Activated CD4-positive, alpha-beta T cell treated with anti-CD3 and anti-CD28 coated beads, Interleukin-2, amount 10 ng/mL, durations not matched to agents 7 days and 5 days (primary cell): Measurements from ENCODE around the gene ARID5B. TPM values are rescaled to one million over a fixed set of nuclear protein-coding genes. Genes with fewer than 3 reads are reported as not detected.
"Not testable (repeated sequence)": the region's sequence is repeated elsewhere in the genome, so short reads cannot be mapped to it uniquely, and the experiment has no call there.

Experiments used
- CTCF ChIA-PET: fragments of 350-600 bp; sonication (Branson Sonifier 250); formaldehyde crosslinking; loops from one replicate; lab custom pipeline; 2021; ENCODE audit warnings: antibody characterized with exemption; lab: Charles Lee
- POLR2A ChIA-PET: fragments of 350-600 bp; sonication (Branson Sonifier 250); formaldehyde crosslinking; loops from one replicate; lab custom pipeline; 2021; ENCODE audit warnings: antibody characterized with exemption; lab: Charles Lee
- DNase-seq: peaks from one replicate; pipeline ENCODE4 v3.0.0-alpha.2; 2020
- H3K27ac Mint-ChIP-seq: one replicate; pipeline ENCODE4 v1.8.0; 2021; ENCODE audit warnings: mild to moderate bottlenecking, moderate library complexity, mixed read lengths
- H3K27me3 Mint-ChIP-seq: one replicate; pipeline ENCODE4 v1.8.0; 2021; ENCODE audit warnings: mixed read lengths
- H3K36me3 Mint-ChIP-seq: one replicate; pipeline ENCODE4 v1.8.0; 2021; ENCODE audit warnings: low read depth, mixed read lengths
- H3K4me1 Mint-ChIP-seq: one replicate; pipeline ENCODE4 v1.8.0; 2021; ENCODE audit warnings: mixed read lengths
- H3K4me3 Mint-ChIP-seq: one replicate; pipeline ENCODE4 v1.8.0; 2021; ENCODE audit warnings: mild to moderate bottlenecking, moderate library complexity, mixed read lengths
- H3K9me3 Mint-ChIP-seq: one replicate; pipeline ENCODE4 v1.8.0; 2021; ENCODE audit warnings: mixed read lengths
- total RNA-seq, 2 experiments: library from RNA; stranded (reverse); gene quantifications; one replicate each; pipeline ENCODE4 v1.2.3, GENCODE V29; 2021

Gene ARID5B
- total RNA-seq, 2 experiments from 2014 or later: 41.2 to 42.9 TPM

GRCh38 chr10:61964949-61965702, 63.6 kb downstream of the ARID5B start:
- peaks cover 89% of the 10 kb centered on the region for H3K4me1 Mint-ChIP-seq
- ChIA-PET CTCF (interaction anchor here (0.8 kb wide), 1 partner anchor 7 kb away, joined by 3 read pairs; no protein-coding TSS in a partner anchor), POLR2A (no interaction called here)
- H3K36me3 Mint-ChIP-seq: peaks cover 85% of the 10 kb centered on the region
- H3K27me3 Mint-ChIP-seq: no peaks in the 10 kb centered on the region
- no peak for DNase-seq
- H3K9me3 Mint-ChIP-seq: peaks cover 8% of the 10 kb centered on the region
- no peak overlapping the region for H3K4me3 Mint-ChIP-seq
- H3K27ac Mint-ChIP-seq: no peak overlapping the region

GRCh38 chr10:61965703-61966395, 64.3 kb downstream of the ARID5B start:
- ChIA-PET POLR2A (no interaction called here), CTCF (interaction anchor here (1.0 kb wide), 1 partner anchor 28 kb away, joined by 3 read pairs; no protein-coding TSS in a partner anchor)
- Mint-ChIP-seq H3K36me3 (peaks cover 88% of the 10 kb centered on the region), H3K4me3 (no peak overlapping the region), H3K4me1 (peaks cover 91% of the 10 kb centered on the region), H3K27ac (no peak overlapping the region), H3K9me3 (peaks cover 8% of the 10 kb centered on the region), H3K27me3 (no peaks in the 10 kb centered on the region)
- DNase-seq: no peak

- no peak overlapping the region for H3K27ac Mint-ChIP-seq
- H3K27me3 Mint-ChIP-seq: no peaks in the 10 kb centered on the region
- CTCF ChIA-PET: interaction anchor here (0.9 to 1.0 kb wide), 2 partner anchors 8 to 16 kb away, joined by 3 read pairs; no protein-coding TSS in a partner anchor
- H3K4me1 Mint-ChIP-seq: peaks cover 84% of the 10 kb centered on the region
- peaks cover 8% of the 10 kb centered on the region for H3K9me3 Mint-ChIP-seq
- peaks cover 80% of the 10 kb centered on the region for H3K36me3 Mint-ChIP-seq
- POLR2A ChIA-PET: no interaction called here
- H3K4me3 Mint-ChIP-seq: no peak overlapping the region
- DNase-seq: no peak
Measured at GRCh38 chr10:61967298-61967697, 65.8 kb downstream of the ARID5B start.

DNA sequence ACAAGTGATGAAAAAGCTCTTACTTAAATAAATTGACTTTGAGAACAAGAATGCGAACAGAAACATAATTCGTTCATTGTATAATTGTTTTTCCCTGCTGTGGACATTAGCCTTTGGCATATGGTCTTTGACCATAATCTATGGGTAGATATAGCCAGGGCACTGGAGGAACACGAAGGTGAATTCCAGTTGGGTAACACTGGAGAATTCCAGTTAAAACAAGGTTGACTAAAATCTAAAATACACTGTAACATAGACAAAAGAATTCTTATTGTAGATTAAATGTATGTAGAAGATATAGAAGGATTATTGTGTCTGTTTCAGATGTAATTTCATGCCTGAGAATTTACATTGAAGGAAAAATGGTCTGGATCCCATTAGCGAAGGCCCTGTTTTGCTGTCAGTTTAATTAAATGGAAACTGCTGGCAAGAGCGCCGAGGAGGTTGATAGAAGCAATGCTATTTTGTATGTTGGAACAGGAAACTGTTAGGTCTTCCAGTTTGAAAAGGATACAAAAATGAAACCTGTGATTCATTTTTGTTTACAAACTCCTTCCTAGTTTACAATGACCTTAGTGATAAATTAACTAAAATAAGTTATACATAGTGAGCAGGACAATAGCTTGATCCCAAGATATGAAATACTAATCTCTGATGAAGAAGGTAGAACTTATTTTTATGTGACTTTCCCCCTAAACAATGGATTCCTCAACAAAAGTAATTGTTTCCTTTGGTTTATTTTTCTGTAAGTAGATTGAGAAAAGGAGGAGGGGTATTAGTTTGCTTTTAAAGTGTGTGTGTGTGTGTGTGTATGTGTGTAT, 68.9 kb downstream of the ARID5B start:
- CTCF ChIA-PET: interaction anchor here (4.8 kb wide), 1 partner anchor 12 kb away, joined by 19 read pairs; no protein-coding TSS in a partner anchor
- no peak for DNase-seq
- Mint-ChIP-seq H3K36me3 (peaks cover 79% of the 10 kb centered on the region), H3K4me3 (no peak overlapping the region), H3K4me1 (peaks cover 67% of the 10 kb centered on the region), H3K27ac (peak overlapping the region; percentile 73), H3K9me3 (peaks cover 6% of the 10 kb centered on the region), H3K27me3 (no peaks in the 10 kb centered on the region)
- POLR2A ChIA-PET: no interaction called here

GRCh38 chr10:61971003-61971325, 69.5 kb downstream of the ARID5B start:
- no peak for DNase-seq
- ChIA-PET POLR2A (no interaction called here), CTCF (interaction anchor here (0.7 to 4.8 kb wide), 2 partner anchors 12 to 17 kb away, joined by 4 to 19 read pairs; no protein-coding TSS in a partner anchor)
- Mint-ChIP-seq H3K36me3 (peaks cover 81% of the 10 kb centered on the region), H3K9me3 (peaks cover 6% of the 10 kb centered on the region), H3K27ac (peak overlapping the region; percentile 73), H3K27me3 (no peaks in the 10 kb centered on the region), H3K4me1 (peaks cover 63% of the 10 kb centered on the region), H3K4me3 (no peak overlapping the region)

GRCh38 chr10:61973169-61973568, 71.7 kb downstream of the ARID5B start:
- CTCF ChIA-PET: interaction anchor here (0.6 to 4.8 kb wide), 5 partner anchors 9 to 267 kb away, joined by 3 to 19 read pairs (median 3); no protein-coding TSS in a partner anchor
- Mint-ChIP-seq H3K36me3 (peaks cover 76% of the 10 kb centered on the region), H3K27me3 (no peaks in the 10 kb centered on the region), H3K9me3 (peaks cover 13% of the 10 kb centered on the region), H3K4me1 (peaks cover 55% of the 10 kb centered on the region), H3K27ac (no peak overlapping the region), H3K4me3 (no peak overlapping the region)
- DNase-seq: no peak
- POLR2A ChIA-PET: no interaction called here

DNA sequence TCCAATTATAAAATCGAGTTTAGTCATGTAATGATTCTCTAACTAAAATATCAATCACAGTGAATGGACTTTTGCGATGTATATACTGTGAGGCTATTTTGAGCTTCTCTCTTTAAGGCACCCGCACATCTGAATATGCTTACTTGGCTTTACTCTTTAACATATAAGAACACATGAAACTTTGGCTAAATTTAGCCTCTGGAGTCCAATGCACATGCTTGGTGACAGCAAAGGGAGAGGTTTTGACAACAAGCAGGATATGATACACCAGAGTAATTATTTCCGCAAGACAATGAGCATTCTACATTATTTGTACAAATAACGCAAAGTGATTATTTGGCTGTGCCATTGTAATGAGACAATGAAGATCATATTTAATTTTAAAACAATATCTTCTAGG, 72.4 kb downstream of the ARID5B start:
- H3K4me3 Mint-ChIP-seq: no peak overlapping the region
- H3K4me1 Mint-ChIP-seq: peaks cover 52% of the 10 kb centered on the region
- H3K27ac Mint-ChIP-seq: no peak overlapping the region
- H3K36me3 Mint-ChIP-seq: peaks cover 76% of the 10 kb centered on the region
- no peaks in the 10 kb centered on the region for H3K27me3 Mint-ChIP-seq
- POLR2A ChIA-PET: no interaction called here
- DNase-seq: no peak
- peaks cover 11% of the 10 kb centered on the region for H3K9me3 Mint-ChIP-seq
- CTCF ChIA-PET: interaction anchor here (0.9 to 4.8 kb wide), 3 partner anchors 9 to 76 kb away, joined by 3 to 19 read pairs (median 3); no protein-coding TSS in a partner anchor

DNA sequence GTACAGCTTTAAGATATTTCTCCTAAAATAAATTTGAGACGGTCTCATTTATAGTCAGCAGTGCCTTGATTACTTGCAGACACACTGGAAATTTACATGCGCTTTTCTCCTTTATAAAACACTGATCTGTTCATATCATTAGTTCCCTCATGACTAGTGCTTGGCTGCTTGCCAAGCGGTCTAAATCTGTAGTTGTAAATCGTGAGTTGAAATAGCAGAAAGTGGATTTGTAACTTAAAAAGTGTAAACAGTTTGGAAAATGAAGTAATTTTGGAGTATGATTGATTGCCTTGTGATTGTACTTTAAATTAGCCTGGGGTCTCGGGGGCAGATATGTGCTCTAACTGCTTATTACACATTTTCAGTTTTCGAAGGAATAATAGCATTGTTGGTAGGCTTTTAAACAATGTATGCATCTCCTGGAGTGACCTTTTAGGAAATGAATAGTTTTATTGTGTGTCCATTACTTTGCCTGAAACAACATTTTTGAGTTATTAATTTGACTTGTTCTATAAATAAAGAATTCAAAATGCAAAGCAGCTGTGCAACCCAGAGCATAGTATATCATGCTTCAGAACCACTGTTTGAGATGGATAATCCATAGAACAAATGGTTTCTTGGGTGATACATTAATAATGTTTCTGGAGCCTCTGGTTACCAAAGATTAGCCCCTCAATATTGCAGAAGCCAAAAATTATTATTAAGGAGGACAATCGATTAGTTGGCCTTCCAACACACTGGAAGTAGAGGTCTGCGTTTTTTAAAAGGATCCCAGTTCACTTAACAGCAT, 73.3 kb downstream of the ARID5B start:
- Mint-ChIP-seq H3K36me3 (peaks cover 76% of the 10 kb centered on the region), H3K27ac (no peak overlapping the region)
- no peak for DNase-seq

DNA sequence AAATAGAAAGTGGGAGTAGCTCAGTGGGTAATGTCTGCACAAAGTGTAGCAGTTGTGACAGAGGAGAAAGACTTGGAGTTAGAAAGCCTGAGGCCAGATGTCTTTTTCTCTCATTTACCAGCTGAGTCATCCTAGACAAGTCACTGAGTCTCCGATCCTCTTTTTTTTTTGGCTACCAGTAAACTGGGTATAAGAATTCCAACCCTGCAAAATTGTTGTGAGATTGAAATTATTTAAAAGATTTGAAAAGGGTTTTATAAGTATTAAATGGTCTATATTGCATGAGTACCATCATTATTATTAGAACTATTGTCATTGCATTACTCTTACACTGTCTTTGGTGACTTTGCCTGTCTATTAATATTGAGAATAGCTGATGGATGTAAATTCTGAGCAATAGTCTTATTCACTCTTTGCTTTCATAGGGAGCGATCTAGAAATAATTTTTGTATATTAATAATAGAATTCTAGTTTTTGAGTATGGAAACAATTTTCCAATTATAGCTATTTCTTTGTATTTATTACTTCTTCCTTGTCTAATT, 74.0 kb downstream of the ARID5B start:
- ChIA-PET CTCF (interaction anchor here (0.6 to 1.4 kb wide), 6 partner anchors 8 to 74 kb away, joined by 3 to 6 read pairs (median 3); partner anchors contain the start of gene ARID5B), POLR2A (interaction anchor here (0.6 kb wide), 1 partner anchor 1091 kb away, joined by 4 read pairs; no protein-coding TSS in a partner anchor)
- Mint-ChIP-seq H3K27ac (no peak overlapping the region), H3K27me3 (no peaks in the 10 kb centered on the region), H3K36me3 (peaks cover 74% of the 10 kb centered on the region), H3K4me1 (peaks cover 46% of the 10 kb centered on the region), H3K4me3 (no peak overlapping the region), H3K9me3 (peaks cover 9% of the 10 kb centered on the region)
- DNase-seq: no peak

More for the DNA sequence above, 73.3 kb downstream of the ARID5B start:
- ChIA-PET CTCF (interaction anchor here (0.6 to 1.4 kb wide), 7 partner anchors 7 to 77 kb away, joined by 3 to 6 read pairs (median 3); partner anchors contain the start of gene ARID5B), POLR2A (no interaction called here)
- Mint-ChIP-seq H3K4me1 (peaks cover 48% of the 10 kb centered on the region), H3K9me3 (peaks cover 9% of the 10 kb centered on the region), H3K4me3 (no peak overlapping the region), H3K27me3 (no peaks in the 10 kb centered on the region)

DNA sequence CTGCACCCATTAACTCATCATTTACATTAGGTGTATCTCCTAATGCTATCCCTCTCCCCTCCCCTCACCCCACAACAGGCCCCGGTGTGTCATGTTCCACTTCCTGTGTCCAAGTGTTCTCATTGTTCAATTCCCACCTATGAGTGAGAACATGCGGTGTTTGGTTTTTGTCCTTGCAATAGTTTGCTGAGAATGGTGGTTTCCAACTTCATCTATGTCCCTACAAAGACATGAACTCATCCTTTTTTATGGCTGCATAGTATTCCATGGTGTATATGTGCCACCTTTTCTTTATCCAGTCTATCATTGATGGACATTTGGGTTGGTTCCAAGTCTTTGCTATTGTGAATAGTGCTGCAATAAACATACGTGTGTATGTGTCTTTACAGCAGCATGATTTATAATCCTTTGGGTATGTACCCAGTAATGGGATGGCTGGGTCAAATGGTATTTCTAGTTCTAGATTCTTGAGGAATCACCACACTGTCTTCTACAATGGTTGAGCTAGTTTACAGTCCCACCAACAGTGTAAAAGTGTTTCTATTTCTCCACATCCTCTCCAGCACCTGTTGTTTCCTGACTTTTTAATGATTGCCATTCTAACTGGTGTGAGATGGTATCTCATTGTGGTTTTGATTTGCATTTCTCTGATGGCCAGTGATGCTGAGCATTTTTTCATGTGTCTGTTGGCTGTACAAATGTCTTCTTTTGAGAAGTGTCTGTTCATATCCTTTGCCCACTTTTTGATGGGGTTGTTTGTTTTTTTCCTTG, 75.6 kb downstream of the ARID5B start:
- DNase-seq, H3K27me3 Mint-ChIP-seq, POLR2A ChIA-PET, H3K4me3 Mint-ChIP-seq, CTCF ChIA-PET, H3K27ac Mint-ChIP-seq, H3K9me3 Mint-ChIP-seq: not testable (repeated sequence)
- H3K4me1 Mint-ChIP-seq: peaks cover 49% of the 10 kb centered on the region
- peaks cover 82% of the 10 kb centered on the region for H3K36me3 Mint-ChIP-seq

DNA sequence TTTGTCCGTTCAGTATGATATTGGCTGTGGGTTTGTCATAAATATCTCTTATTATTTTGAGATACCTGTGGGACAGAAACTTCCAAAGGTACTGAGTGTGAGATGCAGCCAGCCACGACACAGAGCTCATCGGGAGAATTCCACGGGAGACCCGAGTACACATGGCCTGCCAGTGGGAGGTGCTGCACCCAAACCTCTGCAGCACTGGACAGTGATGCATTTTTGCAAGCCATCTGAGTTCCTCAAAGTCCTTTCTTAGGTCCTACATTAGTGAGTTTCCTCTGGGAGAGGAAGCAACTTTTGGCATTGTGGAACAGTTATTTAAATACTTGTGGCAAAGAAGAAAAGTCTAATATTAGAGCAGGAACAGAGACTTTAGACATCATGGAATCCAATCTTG, 77.5 kb downstream of the ARID5B start:
- Mint-ChIP-seq H3K36me3 (peaks cover 83% of the 10 kb centered on the region), H3K9me3 (peaks cover 9% of the 10 kb centered on the region), H3K4me3 (no peak overlapping the region), H3K4me1 (peaks cover 58% of the 10 kb centered on the region), H3K27ac (no peak overlapping the region), H3K27me3 (no peaks in the 10 kb centered on the region)
- POLR2A ChIA-PET: no interaction called here
- DNase-seq: no peak
- CTCF ChIA-PET: no interaction called here
